Omental fat pad (tissue), 4 donors: ENCODE data around the gene CRTC3. TPM values are rescaled to one million over a fixed set of nuclear protein-coding genes. Genes with fewer than 3 reads are reported as not detected.

Source experiments
- ATAC-seq: fragments of 150-250 bp; one replicate; pipeline ENCODE4 v1.9.1; 2016; ENCODE audit warnings: mild to moderate bottlenecking, moderate library complexity; ENCODE audit not compliant: low FRiP score
- DNase-seq: peaks from one replicate; pipeline ENCODE4 v3.0.0-alpha.2; 2019; ENCODE audit warnings: low spot score
- CTCF ChIP-seq, 3 donors: fragments of 450-650 bp; IDR thresholded peaks; one replicate each; pipeline ENCODE4 v1.5.1; 2016 to 2017; ENCODE audit warnings: antibody characterized with exemption in 3 of 3, mild to moderate bottlenecking in 3 of 3, moderate library complexity in 2 of 3
- total RNA-seq, 4 donors: library from RNA; depleted of rRNA; stranded (reverse); fragments of >200 nt; gene quantifications; one replicate each; pipeline ENCODE4 v1.1.0, GENCODE V29; 2016

Gene CRTC3
- total RNA-seq, 4 donors from 2014 or later: 31.5 to 52.8 (median 44.3) TPM

DNA sequence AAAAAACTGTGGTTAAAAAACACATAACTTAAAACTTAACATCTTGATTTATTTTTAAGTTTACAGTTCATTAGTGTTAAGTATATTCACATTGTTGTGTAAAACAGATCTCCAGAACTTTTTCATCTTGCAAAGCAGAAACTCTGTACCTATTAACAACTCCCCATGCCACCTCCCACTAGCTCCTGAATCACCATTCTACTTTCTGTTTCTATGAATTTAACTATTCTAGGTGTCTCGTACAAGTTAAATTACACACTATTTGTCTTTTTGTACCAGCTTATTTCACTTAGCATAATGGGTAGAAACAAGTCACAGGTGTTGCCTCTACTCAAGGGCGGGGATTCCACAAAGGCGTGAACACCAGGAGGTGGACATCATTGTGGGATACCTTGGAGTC is 43.2 kb downstream of the CRTC3 start:
- ATAC-seq: no peak
- DNase-seq: no peak
- no peak for TF ChIP-seq CTCF (IDR thresholded peaks at IDR 0.05)

GRCh38 chr15:90576711-90577389 is 47.1 kb downstream of the CRTC3 start:
- no peak for DNase-seq
- no peak for ATAC-seq
- TF ChIP-seq CTCF (IDR thresholded peaks at IDR 0.05): no peak

DNA sequence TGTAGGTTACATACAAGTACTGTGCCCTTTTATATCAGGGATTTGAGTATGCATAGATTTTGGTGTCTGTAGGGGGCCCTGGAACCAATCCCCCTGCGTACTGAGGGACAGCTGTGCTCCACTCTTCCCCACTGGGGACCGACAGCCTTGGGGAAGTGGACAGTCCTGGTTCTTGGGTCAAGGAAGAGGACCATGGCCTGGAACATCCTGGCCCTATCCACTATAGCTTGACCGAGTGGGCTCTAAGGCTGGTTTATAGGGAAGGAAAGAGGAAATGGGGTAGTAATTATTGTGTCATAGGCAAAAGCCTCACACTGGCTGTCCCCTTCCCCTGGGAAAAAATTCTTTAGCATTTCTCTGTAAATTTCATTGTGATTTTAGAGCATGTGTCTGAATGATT is 49.5 kb downstream of the CRTC3 start:
- ATAC-seq (no peak), DNase-seq (no peak)
- TF ChIP-seq CTCF (IDR thresholded peaks at IDR 0.05): no peak

DNA sequence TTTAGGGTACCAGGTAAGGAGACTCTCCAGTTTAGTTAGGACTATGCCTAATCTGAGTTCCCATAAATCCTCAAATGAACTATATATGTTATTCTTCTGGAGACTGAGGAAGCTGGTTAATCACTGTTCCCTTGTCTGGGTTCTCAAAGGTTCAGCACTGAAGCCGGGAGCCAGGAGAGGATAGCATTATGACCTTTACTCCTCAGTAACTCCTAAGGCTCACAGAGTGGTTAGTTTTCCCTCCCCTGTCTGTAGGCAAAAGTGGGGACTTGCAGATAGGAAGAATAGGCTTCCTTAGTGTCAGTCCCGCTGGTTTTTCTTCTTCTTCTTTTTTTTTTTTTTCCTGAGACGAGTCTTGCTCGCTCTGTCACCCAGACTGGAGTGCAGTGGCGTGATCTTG is 50.4 kb downstream of the CRTC3 start:
- no peak for ATAC-seq
- no peak for DNase-seq
- TF ChIP-seq CTCF (IDR thresholded peaks at IDR 0.05): no peak

DNA sequence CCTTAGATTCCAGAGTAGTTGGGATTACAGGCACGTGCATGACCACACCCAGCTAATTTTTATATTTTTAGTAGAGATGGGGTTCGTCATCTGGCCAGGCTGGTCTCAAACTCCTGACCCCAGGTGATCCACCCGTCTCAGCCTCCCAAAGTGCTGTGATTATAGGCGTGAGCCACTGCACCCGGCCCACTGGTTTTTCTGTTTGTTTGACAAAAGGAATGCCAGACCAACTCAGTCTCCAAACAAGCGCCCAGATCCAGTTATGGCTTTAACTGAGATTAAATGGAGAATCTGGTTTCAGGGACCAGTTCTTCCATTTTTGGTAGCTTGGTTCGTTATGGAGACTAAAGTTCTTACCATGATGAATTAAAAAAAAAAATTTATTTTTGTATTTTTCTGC is 50.8 kb downstream of the CRTC3 start:
- DNase-seq (no peak), ATAC-seq (no peak)
- no peak for TF ChIP-seq CTCF (IDR thresholded peaks at IDR 0.05)

- no peak for ATAC-seq
- TF ChIP-seq CTCF (IDR thresholded peaks at IDR 0.05): no peak
- no peak for DNase-seq
Observed at GRCh38 chr15:90580946-90581345, 51.2 kb downstream of the CRTC3 start.

GRCh38 chr15:90581771-90582352 is 52.1 kb downstream of the CRTC3 start:
- DNase-seq (no peak), ATAC-seq (no peak)
- TF ChIP-seq CTCF (IDR thresholded peaks at IDR 0.05): no peak
